ENCODE data around the gene NQO2.
"Not testable (repeated sequence)": the region's sequence is repeated elsewhere in the genome, so short reads cannot be mapped to it uniquely, and the experiment has no call there.

Gene NQO2

DNA sequence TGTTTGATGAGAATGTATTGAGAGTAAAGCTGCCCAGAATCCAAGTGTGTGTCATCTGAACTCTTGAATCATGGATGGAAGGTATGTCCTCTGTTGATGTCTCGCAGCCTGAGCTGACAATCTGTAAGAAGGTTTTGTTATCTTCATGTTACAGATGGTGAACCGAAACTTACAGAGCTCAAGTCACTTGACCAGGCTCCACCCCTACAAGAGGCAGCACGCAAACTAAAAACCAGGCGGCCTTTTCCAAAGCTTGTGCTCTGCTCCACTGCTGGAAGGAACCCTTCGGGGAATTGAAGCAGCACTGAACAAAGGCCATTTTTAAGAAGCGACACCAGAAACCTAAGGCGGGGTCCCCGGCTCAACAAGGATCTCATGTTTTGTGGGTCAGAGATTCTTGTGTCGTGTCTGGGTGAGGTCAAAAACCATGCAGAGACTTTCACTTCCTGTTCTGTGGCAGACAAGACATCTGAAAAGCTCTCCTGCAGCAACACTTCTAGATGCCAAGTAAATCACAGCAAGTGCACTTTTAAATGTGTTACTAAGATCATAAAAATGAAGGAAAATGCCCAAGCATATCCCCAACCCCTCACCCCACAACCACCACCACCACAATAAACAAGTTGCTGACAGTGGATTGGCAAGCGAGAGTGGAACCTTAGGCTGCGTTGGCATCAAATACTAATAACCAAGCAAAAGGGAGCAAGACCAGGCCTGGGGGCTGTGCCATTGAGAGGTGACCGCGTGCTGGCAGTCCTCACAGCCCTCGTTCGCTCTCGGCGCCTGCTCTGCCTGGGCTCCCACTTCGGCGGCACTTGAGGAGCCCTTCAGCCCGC lies 27.3 kb downstream of the NQO2 start:
- H3K27ac ChIP-seq: peak overlapping the region in 16 of 21 experiments; percentile 1 to 93 (median 64)

DNA sequence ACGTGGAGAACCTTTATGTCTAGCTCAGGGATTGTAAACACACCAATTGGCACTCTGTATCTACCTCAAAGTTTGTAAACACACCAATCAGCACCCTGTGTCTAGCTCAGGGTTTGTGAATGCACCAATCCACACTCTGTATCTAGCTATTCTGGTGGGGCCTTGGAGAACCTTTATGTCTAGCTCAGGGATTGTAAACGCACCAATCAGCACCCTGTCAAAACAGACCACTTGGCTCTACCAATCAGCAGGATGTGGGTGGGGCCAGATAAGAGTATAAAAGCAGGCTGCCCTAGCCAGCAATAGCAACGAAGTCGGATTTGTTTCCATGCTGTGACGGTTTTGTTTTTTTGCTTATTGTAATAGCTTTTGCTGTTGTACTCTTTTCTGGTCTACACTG lies 28.5 kb downstream of the NQO2 start:
- H3K27ac ChIP-seq: peak overlapping the region in 3 of 21 experiments; percentile 86 to 93 (median 90)
- not testable (repeated sequence) for H3K4me3 ChIP-seq

More for the DNA sequence above, 27.3 kb downstream of the NQO2 start:
- no peak overlapping the region for H3K4me3 ChIP-seq

DNA sequence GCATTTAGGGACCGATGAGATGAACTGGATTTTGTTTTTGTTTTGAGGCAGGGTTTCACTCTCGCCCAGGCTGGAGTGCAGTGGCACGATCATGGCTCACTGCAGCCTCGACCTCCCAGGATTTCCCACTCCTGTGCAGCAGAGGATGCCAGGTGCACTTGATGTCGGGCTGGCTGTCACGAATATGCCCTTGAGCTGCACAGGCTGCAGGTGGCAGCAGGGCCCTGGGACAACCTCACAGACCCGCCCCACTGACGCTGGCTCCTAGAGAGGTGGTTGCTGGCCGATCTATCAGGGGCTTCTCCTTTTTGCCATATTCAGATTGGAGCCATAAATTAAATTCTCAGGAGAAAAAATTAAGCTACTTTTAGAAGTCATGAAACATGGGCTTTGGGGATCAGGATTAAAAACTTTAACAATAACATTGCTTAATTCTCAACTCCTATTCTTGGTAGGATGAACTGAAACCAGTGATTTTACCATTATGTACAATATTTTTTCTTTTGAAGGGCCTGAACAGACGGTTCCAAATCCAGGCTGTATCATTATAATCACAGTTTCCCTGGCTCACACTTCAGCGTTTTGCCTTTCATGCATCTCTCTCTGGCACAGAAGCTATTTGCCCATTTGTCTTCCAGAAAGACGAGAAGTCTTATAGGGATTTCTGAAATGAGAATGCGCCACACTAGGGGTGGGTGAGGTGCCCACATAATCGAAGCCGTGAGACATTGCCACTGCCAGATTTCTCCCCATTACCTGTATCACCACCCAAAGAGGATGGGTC lies 32.4 kb downstream of the NQO2 start:
- H3K27ac ChIP-seq: no peak overlapping the region
- H3K4me3 ChIP-seq: no peak overlapping the region

DNA sequence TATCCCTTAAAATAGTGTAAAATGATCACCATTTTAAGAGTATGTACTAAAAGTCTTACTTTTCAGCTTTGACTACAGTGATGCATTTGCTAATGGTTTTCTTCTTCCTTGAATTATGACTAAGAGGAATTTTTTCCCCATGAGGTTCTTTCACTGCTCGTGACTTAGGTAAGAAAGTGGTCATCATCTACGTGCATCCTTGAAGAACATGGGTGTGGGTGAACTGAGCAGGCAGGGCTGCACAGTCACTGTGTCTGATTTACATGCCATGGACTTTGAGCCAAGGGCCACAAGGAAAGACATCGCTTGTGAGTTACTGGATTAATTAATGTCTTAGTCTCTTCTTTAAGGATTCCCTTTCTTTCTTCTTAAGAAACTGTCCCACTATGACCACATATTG lies 33.3 kb downstream of the NQO2 start:
- no peak overlapping the region for H3K27ac ChIP-seq
- no peak overlapping the region for H3K4me3 ChIP-seq

DNA sequence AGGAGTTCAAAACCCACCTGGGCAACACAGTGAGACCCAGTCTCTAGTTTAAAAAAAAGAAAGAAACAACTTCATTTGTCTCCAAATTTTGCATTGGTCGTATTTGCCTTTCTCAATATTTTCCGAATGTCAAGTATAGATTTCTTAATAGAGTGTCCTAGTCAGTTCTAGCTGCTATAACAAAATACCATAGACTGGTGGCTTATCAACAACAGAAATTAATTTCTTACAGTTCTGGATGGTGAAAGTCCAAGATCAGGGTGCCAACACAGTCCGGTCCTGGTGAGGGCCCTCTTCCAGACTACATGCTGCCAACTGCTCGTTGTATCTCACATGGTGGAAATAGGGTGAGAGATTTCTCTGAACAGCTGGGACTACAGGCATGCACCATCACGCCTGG lies 34.0 kb downstream of the NQO2 start:
- Histone ChIP-seq H3K27ac (no peak overlapping the region), H3K4me3 (no peak overlapping the region)

DNA sequence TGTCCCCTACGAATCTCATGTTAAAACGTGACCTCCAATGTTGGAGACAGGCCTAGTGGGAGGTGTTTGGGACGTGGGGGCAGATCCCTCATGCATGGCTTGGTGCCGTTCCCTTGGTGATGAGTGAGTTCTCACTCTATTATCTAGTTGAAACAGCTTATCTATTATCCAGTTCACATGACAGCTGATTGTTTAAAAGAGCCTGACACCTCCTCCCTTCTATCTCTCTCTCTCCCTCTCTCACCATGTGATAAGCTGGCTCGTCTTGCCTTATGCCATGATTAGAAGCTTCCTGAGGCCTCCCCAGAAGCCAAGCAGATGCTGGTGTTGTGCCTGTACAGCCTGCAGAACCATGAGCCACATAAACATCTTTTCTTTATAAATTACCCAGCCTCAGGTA lies 35.7 kb downstream of the NQO2 start:
- Histone ChIP-seq H3K27ac (no peak overlapping the region), H3K4me3 (no peak overlapping the region)

DNA sequence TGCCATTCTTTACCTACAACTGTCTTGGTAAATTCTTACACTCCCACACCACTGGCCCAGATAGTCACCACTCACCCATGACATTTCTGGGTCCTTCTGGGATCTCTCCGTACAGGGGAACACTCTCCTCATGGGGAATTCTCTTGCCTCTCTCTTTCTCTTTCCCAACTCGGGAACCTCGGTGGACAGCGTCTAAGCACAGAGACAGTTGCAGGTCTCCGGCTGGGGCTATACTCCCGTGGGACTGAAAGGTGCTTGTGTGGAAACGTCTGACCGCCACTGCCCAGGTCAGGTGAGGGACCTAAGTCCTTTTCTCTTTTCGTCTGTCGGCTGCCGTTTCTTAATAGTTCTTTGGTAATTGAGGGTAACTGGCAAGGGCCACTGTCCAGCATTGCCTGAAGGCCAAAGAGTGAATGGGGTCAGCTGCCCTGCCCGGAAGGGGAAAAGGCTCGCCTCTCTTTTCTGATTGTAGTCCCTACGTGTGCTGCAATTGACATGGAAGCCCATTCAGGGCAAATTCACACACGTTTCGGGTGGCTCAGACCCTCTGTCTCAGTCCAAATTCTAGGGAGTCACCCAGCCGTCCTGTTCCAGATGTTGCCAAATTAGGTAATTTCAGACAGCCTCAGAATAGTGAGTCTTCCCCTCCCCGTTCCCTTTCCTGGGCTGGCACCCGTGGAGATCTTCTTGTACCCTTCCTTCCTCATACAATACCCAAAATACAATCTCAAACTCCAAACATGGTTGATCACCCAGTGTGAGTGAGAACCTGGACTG lies 37.4 kb downstream of the NQO2 start:
- no peak overlapping the region for H3K4me3 ChIP-seq

DNA sequence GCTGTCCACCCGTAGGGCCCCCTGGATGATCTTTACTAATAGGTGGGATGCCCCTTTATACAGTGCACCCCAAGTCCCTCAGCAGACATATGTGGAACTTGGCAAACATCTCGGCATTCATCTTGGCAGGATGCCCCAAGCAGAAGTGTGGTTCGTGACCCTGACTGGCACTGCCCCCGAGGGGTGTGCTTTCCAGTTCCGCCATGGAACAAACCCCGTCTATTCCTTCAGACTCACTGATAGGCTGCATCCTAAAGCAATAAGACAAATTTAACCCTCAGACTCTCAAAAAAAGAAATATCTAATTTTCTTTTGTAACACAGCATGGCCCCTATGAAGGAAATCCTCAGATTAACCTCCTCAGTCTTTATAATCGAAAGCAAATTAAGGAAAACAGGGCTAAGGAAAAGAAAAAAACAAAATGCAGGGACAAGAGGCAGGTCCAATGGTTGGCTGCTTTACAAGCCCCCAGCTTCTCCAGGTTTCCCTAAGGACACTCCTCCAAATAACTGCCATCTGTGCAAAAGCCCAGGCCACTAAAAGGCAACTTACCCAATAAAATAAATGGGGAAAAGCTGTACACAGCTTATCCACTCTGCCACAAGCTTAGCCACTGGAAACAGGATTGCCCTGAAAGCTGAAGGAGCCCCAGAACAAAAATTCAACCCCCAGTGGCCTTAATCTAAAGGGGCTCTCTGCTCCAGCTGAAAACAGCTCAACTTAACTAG lies 38.1 kb downstream of the NQO2 start:
- H3K4me3 ChIP-seq: no peak overlapping the region
- no peak overlapping the region for H3K27ac ChIP-seq

More for the DNA sequence above, 37.4 kb downstream of the NQO2 start:
- no peak overlapping the region for H3K27ac ChIP-seq

DNA sequence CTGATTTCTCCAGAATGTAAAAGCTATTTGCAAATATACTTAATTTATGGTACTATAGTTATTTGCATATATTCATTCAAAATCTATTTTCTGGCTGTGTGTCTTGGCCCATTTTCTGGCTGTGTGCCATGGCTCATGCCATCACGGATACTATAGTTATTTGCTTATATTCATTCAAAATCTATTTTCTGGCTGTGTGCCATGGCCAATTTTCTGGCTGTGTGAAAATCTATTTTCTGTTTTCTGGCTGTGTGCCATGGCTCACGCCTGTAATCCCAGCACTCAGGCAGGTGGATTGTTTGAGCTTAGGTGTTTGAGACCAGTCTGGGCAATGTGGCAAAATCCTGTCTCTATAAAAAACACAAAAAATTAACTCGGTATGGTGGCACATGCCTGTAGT lies 39.7 kb downstream of the NQO2 start:
- H3K27ac ChIP-seq: no peak overlapping the region
- H3K4me3 ChIP-seq: no peak overlapping the region

DNA sequence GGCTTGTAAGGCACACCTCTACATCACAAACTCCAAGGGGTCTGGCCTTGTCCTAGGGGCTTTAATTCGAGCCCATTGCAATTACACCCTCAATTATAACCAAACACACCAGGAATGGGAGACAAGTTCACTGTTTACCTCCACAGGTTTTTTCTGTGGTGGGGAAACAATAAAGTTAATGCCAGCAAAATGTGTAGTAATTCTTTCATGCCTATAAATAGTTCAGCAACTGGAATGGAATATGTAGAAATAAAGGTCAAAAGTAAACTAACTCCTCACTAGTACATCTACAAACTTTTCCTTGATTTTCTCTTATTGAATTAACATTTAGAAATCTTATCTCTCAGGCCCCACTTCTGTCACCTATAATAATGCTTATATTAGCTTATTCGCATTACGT lies 41.5 kb downstream of the NQO2 start:
- Histone ChIP-seq H3K27ac (no peak overlapping the region), H3K4me3 (no peak overlapping the region)

DNA sequence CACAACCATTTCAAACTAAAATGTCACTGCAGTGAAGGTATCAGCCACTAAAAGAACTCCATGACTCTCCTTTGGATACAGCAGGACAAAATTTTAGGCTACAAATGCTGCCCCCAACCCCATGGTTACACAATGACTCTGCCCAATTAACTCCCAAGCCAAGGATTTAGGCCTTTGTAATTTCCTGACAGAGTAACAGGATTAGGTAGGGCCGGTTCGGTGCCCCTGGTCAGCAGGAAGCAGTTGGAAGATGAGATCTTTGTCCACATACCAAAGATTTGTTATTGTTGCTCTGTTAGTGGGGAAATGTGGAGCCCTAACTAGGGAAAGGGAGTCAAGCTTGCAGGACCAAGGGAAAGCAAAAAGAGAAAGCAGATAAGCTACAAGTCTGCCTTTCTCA lies 41.9 kb downstream of the NQO2 start:
- H3K4me3 ChIP-seq: no peak overlapping the region
- H3K27ac ChIP-seq: no peak overlapping the region

DNA sequence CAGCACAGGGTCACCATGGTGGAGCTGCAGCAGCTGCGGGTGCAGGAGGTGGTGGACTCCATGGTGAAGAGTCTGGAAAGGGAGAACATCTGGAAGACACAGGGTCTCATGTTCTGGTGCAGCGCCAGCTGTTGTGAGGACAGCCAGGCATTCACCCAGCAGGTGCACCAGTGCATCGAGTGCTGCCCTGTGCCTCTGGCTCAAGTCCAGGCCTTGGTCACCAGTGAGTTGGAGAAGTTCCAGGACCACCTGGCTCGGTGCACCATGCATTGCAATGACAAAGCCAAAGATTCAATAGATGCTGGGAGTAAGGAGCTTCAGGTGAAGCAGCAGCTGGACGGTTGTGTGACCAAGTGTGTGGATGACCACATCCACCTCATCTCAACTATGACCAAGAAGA lies 45.7 kb downstream of the NQO2 start:
- H3K4me3 ChIP-seq: no peak overlapping the region
- no peak overlapping the region for H3K27ac ChIP-seq

DNA sequence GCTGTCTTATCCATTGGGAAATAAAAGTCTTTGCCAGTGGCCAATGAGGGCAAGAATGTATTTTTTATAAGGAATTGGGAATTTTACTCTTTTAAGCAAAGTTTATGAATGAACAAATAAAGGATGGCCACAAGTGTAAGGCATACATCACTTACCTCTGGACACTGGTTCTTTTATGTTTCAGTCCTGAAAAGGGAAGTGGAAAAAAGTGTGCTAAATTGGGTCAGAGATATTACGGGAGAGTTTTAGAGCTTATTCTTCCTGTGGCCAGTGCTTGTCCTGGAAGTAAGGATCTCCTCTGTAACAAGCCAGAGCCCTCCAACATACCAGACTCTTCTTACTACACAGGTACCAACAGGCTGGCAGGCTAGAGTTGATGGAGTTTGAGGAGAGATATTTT lies 46.1 kb downstream of the NQO2 start:
- Histone ChIP-seq H3K4me3 (no peak overlapping the region), H3K27ac (no peak overlapping the region)

DNA sequence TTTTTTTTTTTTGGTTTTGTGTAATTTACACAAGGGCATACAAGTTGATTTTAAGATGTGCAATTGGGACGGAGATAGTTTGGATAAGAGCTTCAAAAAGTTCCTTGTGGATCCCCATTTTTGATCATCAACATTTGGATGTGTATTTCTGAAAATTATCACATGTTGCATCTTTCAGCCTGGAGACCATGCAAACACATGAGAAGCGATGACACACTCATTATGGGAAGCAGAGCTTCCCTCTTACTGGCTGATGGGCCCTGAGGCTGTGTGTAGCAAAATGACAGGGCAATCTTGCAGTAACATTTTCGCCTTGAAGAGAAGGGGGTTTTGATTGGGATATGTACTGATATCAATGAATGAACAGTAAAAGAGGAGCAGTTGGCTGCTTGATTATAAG lies 46.6 kb downstream of the NQO2 start:
- Histone ChIP-seq H3K4me3 (no peak overlapping the region), H3K27ac (no peak overlapping the region)

DNA sequence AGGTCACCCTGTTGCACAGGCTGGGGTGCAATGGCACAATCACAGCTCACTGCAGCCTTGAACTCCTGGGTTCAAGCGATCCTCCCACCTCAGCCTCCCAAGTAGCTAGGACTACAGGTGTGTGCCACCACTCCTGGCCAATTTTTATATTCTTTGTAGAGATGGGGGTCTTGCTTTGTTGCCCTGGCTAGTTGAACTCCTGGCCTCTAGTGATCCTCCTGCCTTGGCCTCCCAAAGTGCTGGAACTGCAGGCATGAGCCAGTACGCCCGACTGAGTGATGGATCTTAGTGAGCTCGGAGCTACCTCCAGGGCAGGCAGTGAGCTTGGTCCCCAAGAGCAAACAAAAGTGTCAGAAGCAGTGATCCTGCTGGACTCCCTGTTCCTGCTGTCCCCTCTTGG lies 48.3 kb downstream of the NQO2 start:
- not testable (repeated sequence) for H3K27ac ChIP-seq, H3K4me3 ChIP-seq

DNA sequence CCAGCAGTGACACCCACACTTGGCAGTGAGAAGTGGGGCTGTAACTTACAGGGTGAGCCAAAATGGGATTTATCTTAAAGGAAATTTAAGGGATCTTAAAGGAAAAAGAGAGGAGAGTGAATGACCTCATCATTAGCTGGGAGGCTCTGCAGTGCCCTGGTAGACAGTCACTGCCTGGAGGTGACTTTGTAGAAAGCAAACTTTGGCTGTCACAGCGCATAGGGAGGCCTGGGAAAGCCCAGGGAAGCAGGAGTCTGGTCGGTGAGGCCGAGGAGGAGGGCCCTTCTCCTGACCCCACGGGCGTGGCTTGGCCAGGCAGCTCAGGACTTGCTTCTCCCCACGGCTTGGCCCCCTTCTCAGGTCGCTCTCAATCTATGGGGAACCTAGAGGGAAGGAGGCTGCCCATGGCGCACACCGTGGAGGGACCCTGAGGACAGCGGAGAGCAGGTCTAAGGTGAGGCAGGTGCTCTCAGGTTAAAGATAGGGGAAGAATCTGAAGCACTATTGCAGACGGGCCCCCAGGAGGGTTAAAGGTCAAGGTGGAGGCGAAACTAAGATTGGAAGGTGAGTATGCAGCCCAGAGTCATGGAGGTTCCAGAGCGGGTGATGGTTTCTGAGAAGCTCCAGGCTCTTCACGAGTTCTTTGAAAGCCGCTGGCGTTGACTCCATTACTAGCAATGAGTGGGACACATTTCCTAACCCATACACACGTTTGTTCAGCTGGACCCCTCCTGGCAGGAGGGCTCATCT lies 53.0 kb downstream of the NQO2 start:
- Histone ChIP-seq H3K27ac (peak overlapping the region in 4 of 21 experiments; percentile 23 to 87 (median 52)), H3K4me3 (peak overlapping the region in 1 of 7 experiments; percentile 34)

DNA sequence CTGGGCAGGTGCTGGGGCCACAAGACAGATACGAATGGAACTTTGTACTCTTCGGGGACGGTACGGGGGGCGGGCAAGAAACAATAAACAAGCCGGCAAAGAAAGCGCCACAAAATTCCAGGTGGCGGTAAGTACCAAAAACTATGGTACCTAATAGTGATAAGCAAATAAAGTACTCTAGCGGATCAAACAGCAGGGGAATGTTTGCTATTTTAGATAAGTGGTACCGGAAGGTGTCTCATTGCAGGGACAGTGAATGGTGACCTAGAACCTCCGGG lies 53.5 kb downstream of the NQO2 start:
- Histone ChIP-seq H3K27ac (peak overlapping the region in 15 of 21 experiments; percentile 1 to 87 (median 68)), H3K4me3 (peak overlapping the region; percentile 21 to 42 (median 29))

DNA sequence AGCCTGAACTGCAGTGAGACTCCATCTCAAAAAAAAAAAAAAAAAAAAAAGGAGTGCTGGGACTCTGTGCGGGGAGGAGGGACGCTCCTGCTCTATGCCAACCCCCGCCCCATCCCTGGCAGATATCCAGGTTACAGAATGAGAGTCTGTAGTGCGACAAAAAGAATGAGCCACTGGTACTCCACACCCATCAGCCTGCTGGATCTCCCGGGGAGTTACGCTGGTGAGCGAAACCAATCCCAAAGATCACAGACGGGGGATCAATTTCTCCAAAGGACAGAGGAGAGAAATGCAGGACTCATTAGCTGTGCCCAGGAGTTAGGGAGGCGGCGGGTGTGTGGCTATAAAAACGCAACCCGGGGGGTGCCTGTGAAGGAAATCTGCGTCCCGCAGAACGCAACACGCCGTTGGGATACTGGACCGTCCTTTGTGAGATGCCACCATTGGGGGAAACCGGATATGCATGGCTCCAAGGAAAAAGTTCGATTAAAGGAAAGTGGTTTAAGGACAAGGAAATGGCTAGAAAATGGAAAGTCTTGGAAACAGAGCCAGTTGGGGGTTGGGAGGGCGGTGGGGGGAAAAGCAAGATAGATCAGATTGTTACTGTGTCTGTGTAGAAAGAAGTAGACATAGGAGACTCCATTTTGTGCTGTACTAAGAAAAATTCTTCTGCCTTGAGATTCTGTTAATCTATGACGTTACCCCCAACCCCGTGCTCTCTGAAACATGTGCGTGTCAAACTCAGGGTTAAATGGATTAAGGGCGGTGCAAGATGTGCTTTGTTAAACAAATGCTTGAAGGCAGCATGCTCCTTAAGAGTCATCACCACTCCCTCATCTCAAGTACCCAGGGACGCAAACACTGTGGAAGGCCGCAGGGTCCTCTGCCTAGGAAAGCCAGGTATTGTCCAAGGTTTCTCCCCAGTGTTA lies 54.8 kb downstream of the NQO2 start:
- peak overlapping the region; percentile 2 to 42 (median 29) for H3K4me3 ChIP-seq

More for the DNA sequence above, 54.8 kb downstream of the NQO2 start:
- H3K27ac ChIP-seq: peak overlapping the region in 11 of 21 experiments; percentile 7 to 87 (median 69)

Measured in skin epidermis (tissue), 12 donors.